ENCODE data around the gene UGT1A6.
A peak's percentile ranks its signal among the peaks of the same experiment; 100 is the strongest.

The UGT1A6 gene

DNA sequence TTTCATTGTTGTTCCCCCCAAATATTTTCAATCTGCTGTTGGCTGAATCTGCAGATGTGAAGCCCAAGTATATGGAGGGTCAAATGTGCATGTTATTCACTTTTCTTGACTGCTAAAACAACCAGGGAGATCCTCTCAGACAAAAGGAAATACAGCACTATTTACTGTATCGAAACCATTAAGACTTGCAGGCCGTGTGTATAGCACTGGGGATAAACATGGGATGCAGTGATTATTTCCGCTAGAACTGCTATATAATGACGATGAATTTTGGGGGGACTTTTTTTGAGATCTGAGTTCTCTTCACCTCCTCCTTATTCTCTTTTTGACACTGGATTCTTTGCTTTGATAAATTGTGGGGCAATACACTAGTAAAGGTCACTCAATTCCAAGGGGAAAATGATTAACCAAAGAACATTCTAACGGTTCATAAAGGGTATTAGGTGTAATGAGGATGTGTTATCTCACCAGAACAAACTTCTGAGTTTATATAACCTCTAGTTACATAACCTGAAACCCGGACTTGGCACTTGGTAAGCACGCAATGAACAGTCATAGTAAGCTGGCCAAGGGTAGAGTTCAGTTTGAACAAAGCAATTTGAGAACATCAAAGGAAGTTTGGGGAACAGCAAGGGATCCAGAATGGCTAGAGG is 63.9 kb downstream of the UGT1A6 start:
- H3K4me3 ChIP-seq (ENCODE audit: low read depth, low read length) = no peak overlapping the region
- DNase-seq (ENCODE audit: low read depth) = no peak

DNA sequence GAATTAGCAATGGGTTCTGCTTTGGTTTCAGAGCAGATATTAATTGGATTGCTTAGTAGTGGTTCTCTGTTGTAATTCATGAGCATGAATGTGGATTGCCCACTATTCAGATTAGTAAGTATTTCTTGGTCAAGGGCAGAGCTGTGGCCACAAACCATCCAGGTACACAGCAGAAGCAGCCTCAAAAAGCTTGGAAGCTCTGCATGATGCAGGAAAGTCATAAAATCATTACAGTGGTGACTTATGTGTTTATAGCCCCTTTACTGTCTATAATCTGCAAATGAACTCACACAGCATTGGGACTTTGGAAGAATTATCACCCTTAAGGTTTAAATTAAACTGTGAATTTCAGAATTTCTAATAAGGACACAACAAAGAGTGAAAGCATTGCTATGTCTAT is 65.5 kb downstream of the UGT1A6 start:
- H3K4me3 ChIP-seq (ENCODE audit: low read depth, low read length) = no peak overlapping the region
- no peak for DNase-seq (ENCODE audit: low read depth)

DNA sequence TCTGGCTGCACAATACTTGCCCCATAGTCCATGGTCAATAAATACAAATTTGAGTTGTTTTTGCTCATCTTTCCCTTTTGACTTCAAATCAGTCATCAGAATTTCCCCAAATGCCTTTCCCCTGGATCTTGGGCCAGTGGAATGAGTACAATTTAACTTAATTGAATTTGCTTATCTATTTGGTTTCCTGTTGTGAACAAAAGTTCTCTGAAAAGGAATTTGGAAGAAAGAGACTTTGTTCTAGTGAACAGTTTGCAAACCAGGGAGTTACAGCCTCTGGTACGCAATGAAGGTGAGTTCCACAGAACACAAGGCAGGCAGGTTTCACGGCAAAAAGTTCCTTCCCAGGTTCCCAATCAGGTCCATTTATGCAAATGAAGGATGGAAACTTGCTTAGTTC is 66.2 kb downstream of the UGT1A6 start:
- DNase-seq (ENCODE audit: low read depth) = no peak

DNA sequence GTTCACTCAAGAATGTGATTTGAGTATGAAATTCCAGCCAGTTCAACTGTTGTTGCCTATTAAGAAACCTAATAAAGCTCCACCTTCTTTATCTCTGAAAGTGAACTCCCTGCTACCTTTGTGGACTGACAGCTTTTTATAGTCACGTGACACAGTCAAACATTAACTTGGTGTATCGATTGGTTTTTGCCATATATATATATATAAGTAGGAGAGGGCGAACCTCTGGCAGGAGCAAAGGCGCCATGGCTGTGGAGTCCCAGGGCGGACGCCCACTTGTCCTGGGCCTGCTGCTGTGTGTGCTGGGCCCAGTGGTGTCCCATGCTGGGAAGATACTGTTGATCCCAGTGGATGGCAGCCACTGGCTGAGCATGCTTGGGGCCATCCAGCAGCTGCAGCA is 67.4 kb downstream of the UGT1A6 start, which contains the start of gene UGT1A1:
Gene UGT1A1, plus strand, starts transcription at position 228 of the 400 bp plus-strand sequence. Its CDS starts 18 bp downstream, at position 246.
- DNase-seq (ENCODE audit: low read depth) = no peak
- H3K4me3 ChIP-seq (ENCODE audit: low read depth, low read length) = no peak within 1 kb of the TSS

More for the DNA sequence above, 66.2 kb downstream of the UGT1A6 start:
- H3K4me3 ChIP-seq (ENCODE audit: low read depth, low read length) = no peak overlapping the region

DNA sequence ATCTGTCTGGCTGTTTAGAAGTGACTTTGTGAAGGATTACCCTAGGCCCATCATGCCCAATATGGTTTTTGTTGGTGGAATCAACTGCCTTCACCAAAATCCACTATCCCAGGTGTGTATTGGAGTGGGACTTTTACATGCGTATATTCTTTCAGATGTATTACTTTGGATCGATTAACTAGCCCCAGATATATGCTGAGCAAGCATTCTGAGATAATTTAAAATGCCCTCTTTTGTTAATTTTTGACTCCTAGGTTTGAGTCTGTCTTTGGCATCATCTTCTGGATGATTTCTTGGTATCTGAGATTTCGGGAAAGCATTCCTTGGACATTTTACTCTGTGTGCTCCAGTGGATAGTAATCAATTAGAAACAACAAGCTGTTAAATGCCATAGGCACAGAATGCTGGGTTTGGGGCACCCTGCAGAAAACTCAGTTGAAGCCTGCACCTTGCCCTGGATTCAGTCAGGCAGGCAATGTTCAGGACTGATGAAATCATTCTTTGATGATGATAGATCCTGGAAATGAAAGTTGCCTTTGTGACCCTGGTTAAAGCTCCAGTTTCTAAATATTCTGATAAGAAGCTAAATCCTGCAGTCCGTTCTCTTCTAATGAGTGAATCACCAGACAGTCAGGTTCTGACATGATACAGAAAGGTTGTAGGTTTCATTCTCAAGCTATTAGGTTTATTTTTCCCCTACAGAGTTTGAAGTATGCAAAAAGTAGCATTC is 68.5 kb downstream of the UGT1A6 start:
- no peak overlapping the region for H3K4me3 ChIP-seq (ENCODE audit: low read depth, low read length)
- no peak for DNase-seq (ENCODE audit: low read depth)

DNA sequence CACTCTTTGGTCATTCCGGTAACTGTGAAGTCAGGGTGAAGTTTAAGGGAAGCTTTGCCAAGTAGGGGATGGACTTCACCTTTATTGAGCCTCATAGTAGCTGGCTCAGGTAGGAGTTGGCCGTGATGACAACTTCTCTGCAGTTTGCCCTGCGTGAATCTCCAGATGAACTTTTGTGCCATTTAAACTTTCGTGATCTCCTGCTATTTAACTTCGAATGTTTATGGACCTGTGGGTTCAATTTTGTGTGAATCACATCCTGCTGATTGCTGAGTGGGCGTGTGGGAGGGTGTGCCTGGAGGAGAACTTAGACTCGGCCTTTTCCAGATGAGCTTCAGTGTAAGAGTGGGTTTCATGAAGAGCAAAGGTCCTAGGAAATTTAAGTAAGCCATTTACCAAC is 71.6 kb downstream of the UGT1A6 start:
- peak; percentile 5 for DNase-seq (ENCODE audit: low read depth)
- no peak overlapping the region for H3K4me3 ChIP-seq (ENCODE audit: low read depth, low read length)

DNA sequence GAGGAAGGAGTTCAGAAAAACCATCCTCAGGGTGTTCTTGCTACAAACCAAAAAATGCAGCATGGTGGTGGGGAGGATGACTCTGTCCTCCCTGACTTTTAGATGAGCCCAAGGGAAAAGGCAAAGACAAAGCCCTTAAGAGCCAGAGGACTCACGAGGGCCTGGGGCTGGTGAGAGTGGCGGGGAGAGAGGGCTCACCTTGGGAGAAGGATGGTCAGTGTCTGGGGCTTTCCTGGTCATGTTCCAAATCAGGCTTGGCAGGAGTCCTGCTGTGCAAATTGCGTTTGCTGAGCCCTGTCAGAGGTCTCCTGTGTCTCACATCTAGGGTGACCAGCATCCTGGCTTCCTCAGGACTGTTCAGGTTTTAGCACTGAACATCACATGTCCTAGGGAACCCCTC is 72.1 kb downstream of the UGT1A6 start:
- DNase-seq (ENCODE audit: low read depth) = no peak

DNA sequence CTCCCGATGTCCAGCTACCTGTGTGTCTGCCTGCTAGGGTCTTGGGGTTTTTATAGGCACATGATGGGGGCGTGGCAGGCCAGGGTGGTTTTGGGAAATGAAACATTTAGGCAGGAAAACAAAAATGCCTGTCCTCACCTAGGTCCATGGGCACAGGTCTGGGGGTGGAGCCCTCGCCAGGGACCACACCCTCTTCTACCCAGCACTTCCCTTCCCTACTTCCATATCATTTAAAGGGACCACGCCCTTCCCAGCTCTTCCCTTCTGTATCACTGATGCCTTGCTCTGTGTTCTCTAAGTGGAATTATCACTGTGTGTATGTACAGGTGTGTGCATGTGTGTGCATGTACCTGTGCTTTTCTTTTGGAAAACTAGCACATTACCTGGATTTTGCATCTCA is 73.7 kb downstream of the UGT1A6 start:
- no peak for DNase-seq (ENCODE audit: low read depth)
- no peak overlapping the region for H3K4me3 ChIP-seq (ENCODE audit: low read depth, low read length)

More for the DNA sequence above, 72.1 kb downstream of the UGT1A6 start:
- H3K4me3 ChIP-seq (ENCODE audit: low read depth, low read length) = no peak overlapping the region

DNA sequence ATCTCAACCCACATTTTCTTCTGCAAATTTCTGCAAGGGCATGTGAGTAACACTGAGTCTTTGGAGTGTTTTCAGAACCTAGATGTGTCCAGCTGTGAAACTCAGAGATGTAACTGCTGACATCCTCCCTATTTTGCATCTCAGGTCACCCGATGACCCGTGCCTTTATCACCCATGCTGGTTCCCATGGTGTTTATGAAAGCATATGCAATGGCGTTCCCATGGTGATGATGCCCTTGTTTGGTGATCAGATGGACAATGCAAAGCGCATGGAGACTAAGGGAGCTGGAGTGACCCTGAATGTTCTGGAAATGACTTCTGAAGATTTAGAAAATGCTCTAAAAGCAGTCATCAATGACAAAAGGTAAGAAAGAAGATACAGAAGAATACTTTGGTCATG is 75.4 kb downstream of the UGT1A6 start:
- no peak overlapping the region for H3K4me3 ChIP-seq (ENCODE audit: low read depth, low read length)

DNA sequence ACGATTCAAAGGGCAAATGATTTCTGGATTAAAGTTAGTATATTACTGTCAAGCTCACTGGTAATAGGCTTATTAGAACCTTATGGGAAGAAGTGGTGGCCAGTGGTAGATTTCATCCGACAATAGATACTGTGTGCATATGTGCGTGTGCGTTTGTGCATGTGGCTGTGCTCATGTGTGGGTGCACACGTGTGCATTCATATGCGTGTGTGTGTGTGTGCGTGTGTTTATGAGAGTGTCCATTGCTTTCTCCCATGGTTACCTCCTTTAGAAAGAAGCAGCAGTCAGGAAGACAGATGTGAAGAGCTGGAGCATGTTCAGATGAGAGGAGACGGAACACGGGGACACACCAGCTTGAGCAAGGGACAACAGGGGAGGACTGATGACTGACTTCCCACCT is 76.6 kb downstream of the UGT1A6 start:
- no peak for DNase-seq (ENCODE audit: low read depth)
- H3K4me3 ChIP-seq (ENCODE audit: low read depth, low read length) = no peak overlapping the region

More for the DNA sequence above, 75.4 kb downstream of the UGT1A6 start:
- DNase-seq (ENCODE audit: low read depth) = no peak

DNA sequence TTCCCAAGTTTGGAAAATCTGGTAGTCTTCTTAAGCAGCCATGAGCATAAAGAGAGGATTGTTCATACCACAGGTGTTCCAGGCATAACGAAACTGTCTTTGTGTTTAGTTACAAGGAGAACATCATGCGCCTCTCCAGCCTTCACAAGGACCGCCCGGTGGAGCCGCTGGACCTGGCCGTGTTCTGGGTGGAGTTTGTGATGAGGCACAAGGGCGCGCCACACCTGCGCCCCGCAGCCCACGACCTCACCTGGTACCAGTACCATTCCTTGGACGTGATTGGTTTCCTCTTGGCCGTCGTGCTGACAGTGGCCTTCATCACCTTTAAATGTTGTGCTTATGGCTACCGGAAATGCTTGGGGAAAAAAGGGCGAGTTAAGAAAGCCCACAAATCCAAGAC is 79.5 kb downstream of the UGT1A6 start:
- H3K4me3 ChIP-seq (ENCODE audit: low read depth, low read length) = no peak overlapping the region
- no peak for DNase-seq (ENCODE audit: low read depth)

DNA sequence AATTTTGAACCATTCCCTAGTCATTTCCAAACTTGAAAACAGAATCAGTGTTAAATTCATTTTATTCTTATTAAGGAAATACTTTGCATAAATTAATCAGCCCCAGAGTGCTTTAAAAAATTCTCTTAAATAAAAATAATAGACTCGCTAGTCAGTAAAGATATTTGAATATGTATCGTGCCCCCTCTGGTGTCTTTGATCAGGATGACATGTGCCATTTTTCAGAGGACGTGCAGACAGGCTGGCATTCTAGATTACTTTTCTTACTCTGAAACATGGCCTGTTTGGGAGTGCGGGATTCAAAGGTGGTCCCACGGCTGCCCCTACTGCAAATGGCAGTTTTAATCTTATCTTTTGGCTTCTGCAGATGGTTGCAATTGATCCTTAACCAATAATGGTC is 79.9 kb downstream of the UGT1A6 start:
- DNase-seq (ENCODE audit: low read depth) = no peak
- no peak overlapping the region for H3K4me3 ChIP-seq (ENCODE audit: low read depth, low read length)

DNA sequence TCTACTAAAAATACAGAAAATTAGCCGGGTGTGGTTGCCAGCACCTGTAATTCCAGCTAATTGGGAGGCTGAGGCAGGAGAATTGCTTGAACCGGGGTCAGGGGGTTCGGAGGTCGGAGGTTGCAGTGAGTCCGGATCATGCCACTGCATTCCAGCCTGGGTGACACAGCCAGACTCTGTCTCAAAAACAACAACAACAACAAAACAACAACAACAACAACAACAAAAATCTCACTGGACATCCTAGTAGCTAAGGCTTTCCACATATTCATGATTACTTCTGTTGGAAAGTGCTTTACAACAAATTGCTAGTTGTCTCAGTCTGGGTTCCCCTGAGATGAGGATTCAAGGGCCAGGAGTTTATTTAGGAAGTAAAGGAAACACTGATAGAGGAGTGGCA is 81.2 kb downstream of the UGT1A6 start:
- H3K4me3 ChIP-seq (ENCODE audit: low read depth, low read length) = no peak overlapping the region
- no peak for DNase-seq (ENCODE audit: low read depth)

DNA sequence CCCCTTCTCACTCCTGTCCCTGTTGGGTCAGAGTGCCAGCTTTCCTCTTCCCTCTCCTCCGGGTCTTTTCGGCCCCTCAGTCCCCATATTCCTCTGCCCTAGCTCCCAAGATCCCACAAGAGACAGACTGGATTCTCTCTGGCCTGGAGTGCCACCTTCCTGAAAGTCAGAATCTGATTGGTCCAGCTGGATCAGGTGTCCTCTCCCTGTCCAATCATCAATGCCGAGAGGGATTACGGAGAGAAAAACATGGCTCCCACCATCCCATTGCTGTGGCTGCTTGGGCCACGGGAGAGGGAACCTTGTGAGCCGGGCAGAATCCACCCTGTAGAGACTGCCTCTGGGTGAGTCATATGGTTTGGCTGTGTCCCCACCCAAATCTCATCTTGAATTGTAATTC is 82.7 kb downstream of the UGT1A6 start:
- DNase-seq (ENCODE audit: low read depth) = no peak
- H3K4me3 ChIP-seq (ENCODE audit: low read depth, low read length) = no peak overlapping the region

DNA sequence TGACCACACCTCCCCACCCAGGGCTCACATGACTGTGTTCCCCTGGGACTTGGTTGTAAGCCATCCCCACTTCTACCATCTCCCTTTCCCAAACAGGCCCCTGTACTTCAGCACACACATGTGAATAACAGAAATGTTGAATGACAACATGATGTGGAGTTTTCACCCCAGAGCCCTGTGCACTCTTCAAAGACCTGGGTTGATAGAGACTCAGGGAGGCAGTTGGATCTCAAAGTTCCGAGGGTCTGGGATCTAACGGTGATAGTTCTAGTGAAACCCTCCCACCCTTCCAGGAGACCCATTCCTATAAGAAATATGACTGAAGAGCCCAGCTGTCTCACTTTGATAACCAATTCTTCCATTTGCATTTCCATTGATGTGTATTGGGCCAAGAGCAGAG is 85.3 kb downstream of the UGT1A6 start, which contains the start of gene MROH2A:
Gene MROH2A, plus strand, starts transcription at position 301 of the 400 bp plus-strand sequence. CDS start 1,029 bp downstream, outside the sequence.
- no peak for DNase-seq (ENCODE audit: low read depth)
- no peak within 1 kb of the TSS for H3K4me3 ChIP-seq (ENCODE audit: low read depth, low read length)

DNA sequence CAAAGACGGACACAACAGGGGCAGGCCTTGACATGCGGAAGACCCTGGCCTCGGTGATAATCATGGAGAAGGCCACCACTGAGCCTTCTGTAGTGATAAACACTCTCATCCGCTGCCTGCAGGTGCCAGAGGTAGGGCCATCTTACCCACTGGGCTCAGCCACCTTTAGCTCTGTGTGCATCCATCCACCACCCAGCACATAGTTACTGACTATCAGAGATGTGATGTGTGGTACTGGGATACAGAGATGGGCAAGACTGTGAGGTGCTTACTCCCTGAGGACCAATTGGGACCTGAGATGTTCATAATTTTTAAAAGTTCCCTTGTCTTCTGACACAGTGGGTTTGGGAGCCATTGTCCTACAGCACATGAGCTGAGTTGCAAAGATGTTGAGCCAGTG is 87.0 kb downstream of the UGT1A6 start:
- no peak for DNase-seq (ENCODE audit: low read depth)
- no peak overlapping the region for H3K4me3 ChIP-seq (ENCODE audit: low read depth, low read length)

DNA sequence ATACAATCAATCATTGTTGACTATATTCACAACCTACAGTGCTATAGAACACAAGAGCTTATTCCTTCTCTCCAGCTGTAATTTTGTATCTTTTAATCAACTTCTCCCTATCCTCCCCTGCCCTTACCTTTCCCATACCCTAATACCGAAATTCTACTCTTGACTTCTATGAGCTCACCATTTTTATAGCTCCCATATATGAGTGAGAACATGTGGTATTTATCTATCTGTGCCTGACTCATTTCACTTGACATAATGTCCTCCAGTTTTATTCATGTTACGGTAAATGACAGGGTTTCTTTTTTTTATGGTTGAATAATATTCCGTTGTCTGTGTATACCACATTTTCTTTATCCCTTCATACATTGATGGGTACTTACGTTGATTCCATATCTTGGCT is 88.1 kb downstream of the UGT1A6 start:
- DNase-seq (ENCODE audit: low read depth) = no peak
- no peak overlapping the region for H3K4me3 ChIP-seq (ENCODE audit: low read depth, low read length)

DNA sequence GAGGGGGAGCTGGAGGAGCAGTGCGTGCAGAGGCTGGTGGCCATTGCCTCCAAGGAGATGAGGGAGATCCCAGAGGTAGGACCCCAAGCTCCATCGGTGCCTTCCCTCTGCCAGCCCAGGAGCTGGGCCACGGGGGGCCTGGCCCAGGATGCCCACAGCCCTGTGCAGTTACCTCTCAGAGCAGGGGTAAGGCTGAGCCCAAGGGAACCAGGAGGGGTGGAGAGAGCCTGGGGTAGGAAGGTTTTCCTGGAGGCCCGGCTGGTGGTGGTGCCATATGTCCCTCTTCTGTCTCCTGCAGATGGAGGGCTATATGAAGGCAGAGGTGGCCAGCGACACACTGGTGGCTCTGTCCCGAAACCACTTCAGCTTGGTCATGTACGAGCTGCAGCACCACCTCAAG is 96.9 kb downstream of the UGT1A6 start:
- no peak for DNase-seq (ENCODE audit: low read depth)
- H3K4me3 ChIP-seq (ENCODE audit: low read depth, low read length) = no peak overlapping the region

DNA sequence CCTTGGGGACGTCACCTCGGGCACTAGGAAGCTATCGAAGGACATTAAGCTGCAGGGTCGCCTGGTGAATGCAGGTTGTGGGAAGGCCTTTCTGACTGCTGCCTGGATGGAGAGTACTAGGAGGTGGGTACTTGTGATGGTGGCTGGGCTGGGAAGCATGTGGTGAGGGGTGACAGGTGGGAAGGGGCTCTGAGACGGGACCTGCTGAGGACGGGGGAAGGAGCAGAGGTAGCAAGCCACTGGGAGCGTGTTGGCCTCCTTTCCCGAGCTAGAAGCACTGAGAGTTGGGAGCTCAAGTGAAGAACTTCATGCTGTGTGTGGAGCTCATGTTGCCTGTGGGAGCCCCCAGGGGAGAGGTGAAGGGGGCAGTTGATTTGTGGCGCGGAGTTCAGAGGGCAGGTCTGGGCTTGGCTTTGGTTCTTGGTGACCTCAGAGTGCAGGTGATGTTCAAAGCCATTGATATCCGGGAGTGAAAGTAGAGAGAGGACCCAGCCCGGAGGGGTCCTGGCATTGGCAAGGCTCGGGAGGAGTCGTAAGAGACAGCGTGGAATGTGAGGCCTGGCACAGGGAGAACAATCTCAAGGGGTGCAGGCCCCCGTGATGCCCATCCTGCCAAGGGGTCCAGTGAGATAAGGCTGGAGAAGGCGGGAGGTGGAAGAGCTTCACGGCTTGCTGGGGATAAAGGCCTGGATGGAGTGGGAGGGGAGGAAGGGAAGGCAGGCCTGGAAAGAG is 98.6 kb downstream of the UGT1A6 start:
- DNase-seq (ENCODE audit: low read depth) = no peak

DNA sequence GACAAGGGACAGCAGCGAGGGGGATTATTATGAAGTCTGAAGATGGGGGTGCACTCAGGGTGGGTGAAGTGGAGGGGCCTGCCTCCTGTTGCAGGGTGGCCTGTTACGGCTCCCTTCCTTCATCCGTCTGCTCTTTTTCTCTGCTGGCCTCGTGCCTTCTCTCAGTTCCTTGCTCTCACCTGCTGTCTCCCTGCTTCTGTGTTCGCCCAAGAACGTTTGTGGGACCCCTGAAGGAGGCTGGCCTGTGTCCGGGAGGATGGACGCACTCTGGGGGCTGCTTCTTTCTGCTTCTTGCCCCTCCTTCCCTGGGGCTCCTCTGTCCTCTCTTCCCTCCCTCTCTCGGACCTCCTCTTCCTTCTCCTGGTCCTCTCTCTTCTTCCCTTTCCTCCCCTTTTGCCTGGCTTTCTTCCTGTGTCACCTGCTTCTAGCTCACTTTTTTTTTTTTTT is 99.2 kb downstream of the UGT1A6 start:
- DNase-seq (ENCODE audit: low read depth) = no peak
- H3K4me3 ChIP-seq (ENCODE audit: low read depth, low read length) = no peak overlapping the region

More for the DNA sequence above, 98.6 kb downstream of the UGT1A6 start:
- H3K4me3 ChIP-seq (ENCODE audit: low read depth, low read length) = no peak overlapping the region
